Measurements from ENCODE around the gene SEC23A. TPM values are rescaled to one million over a fixed set of nuclear protein-coding genes. Genes with fewer than 3 reads are reported as not detected.
A peak's percentile ranks its signal among the peaks of the same experiment; 100 is the strongest.
"Not testable (repeated sequence)": the region's sequence is repeated elsewhere in the genome, so short reads cannot be mapped to it uniquely, and the experiment has no call there.

Gene SEC23A
- total RNA-seq, 1 experiment from 2014 or later: 108 TPM

GRCh38 chr14:39102265-39102968 is 618 bp downstream of the SEC23A start:
- Histone ChIP-seq H3K4me3 (ENCODE audit: low read depth, low read length) (peak overlapping the region; percentile 76), H3K4me1 (peaks cover 32% of the 10 kb centered on the region), H3K27me3 (replicated peaks; ENCODE audit: control insufficient read depth, insufficient read depth, low read length) (no peaks in the 10 kb centered on the region), H3K9me3 (no peaks in the 10 kb centered on the region), H3K36me3 (ENCODE audit: control insufficient read depth, insufficient read depth, low read length) (no peaks in the 10 kb centered on the region)
- no peak for TF ChIP-seq CTCF (IDR thresholded peaks at IDR 0.05; ENCODE audit: insufficient read depth in 1 of 2, low read depth in 1 of 2, low read length in 1 of 2, severe bottlenecking in 1 of 2, unreplicated experiment in 1 of 2)
- H3K27ac Mint-ChIP-seq (ENCODE audit: unreplicated experiment): peak overlapping the region; percentile 93
- DNase-seq: peak; percentile 81 to 87
- H3K9me3 Mint-ChIP-seq (ENCODE audit: unreplicated experiment): no peaks in the 10 kb centered on the region
- BruUV-seq (replicated peaks): TSS peak; percentile 61
- intact Hi-C loops (cut with micrococcal nuclease; ENCODE audit: unreplicated experiment): loop anchor here (1.0 to 2.0 kb wide), 5 partner anchors 68 to 330 kb away; partner anchors contain the start of genes FBXO33 and TRAPPC6B
- peak overlapping the region; percentile 87 for H3K4me3 Mint-ChIP-seq (ENCODE audit: unreplicated experiment)
- POLR2A ChIA-PET: interaction anchor here (0.6 to 2.0 kb wide), 14 partner anchors 12 to 330 kb away, joined by 3 to 34 read pairs (median 6); partner anchors contain the start of genes FBXO33, GEMIN2 and TRAPPC6B
- H3K4me1 Mint-ChIP-seq (ENCODE audit: low read depth, unreplicated experiment): peaks cover 14% of the 10 kb centered on the region
- no peaks in the 10 kb centered on the region for H3K27me3 Mint-ChIP-seq (ENCODE audit: insufficient read depth, unreplicated experiment)
- peaks cover 31% of the 10 kb centered on the region for H3K36me3 Mint-ChIP-seq (ENCODE audit: insufficient read depth, unreplicated experiment)
- CTCF ChIA-PET: interaction anchor here (0.9 to 1.7 kb wide), 3 partner anchors 68 to 330 kb away, joined by 4 to 9 read pairs (median 7); partner anchors contain the start of genes FBXO33 and TRAPPC6B

GRCh38 chr14:39099748-39100147 is 3.3 kb downstream of the SEC23A start:
- Histone ChIP-seq H3K4me3 (ENCODE audit: low read depth, low read length) (no peak overlapping the region), H3K36me3 (ENCODE audit: control insufficient read depth, insufficient read depth, low read length) (no peaks in the 10 kb centered on the region; the same call in 1 of the 2 replicates), H3K27me3 (replicated peaks; ENCODE audit: control insufficient read depth, insufficient read depth, low read length) (no peaks in the 10 kb centered on the region), H3K9me3 (no peaks in the 10 kb centered on the region), H3K4me1 (peaks cover 40% of the 10 kb centered on the region)
- TF ChIP-seq CTCF (IDR thresholded peaks at IDR 0.05; ENCODE audit: insufficient read depth in 1 of 2, low read depth in 1 of 2, low read length in 1 of 2, severe bottlenecking in 1 of 2, unreplicated experiment in 1 of 2): no peak
- intact Hi-C loops (cut with micrococcal nuclease; ENCODE audit: unreplicated experiment): no loop called here
- H3K27me3 Mint-ChIP-seq (ENCODE audit: insufficient read depth, unreplicated experiment): no peaks in the 10 kb centered on the region
- DNase-seq: no peak
- peak overlapping the region; percentile 7 for H3K4me3 Mint-ChIP-seq (ENCODE audit: unreplicated experiment)
- H3K27ac Mint-ChIP-seq (ENCODE audit: unreplicated experiment): no peak overlapping the region
- ChIA-PET CTCF (no interaction called here), POLR2A (no interaction called here)
- H3K9me3 Mint-ChIP-seq (ENCODE audit: unreplicated experiment): no peaks in the 10 kb centered on the region
- peaks cover 24% of the 10 kb centered on the region for H3K4me1 Mint-ChIP-seq (ENCODE audit: low read depth, unreplicated experiment)
- TSS peak; percentile 2 for BruUV-seq (replicated peaks)
- H3K36me3 Mint-ChIP-seq (ENCODE audit: insufficient read depth, unreplicated experiment): peaks cover 55% of the 10 kb centered on the region

GRCh38 chr14:39099215-39099614 is 3.8 kb downstream of the SEC23A start:
- DNase-seq; H3K27me3 Mint-ChIP-seq (ENCODE audit: insufficient read depth, unreplicated experiment); H3K4me3 ChIP-seq (ENCODE audit: low read depth, low read length); H3K9me3 ChIP-seq; H3K9me3 Mint-ChIP-seq (ENCODE audit: unreplicated experiment); H3K27me3 ChIP-seq (replicated peaks; ENCODE audit: control insufficient read depth, insufficient read depth, low read length); H3K36me3 ChIP-seq (ENCODE audit: control insufficient read depth, insufficient read depth, low read length); H3K27ac Mint-ChIP-seq (ENCODE audit: unreplicated experiment); POLR2A ChIA-PET; intact Hi-C loops (cut with micrococcal nuclease; ENCODE audit: unreplicated experiment); BruUV-seq (replicated peaks); CTCF ChIA-PET; H3K4me3 Mint-ChIP-seq (ENCODE audit: unreplicated experiment): not testable (repeated sequence)
- H3K4me1 ChIP-seq: peaks cover 40% of the 10 kb centered on the region
- Mint-ChIP-seq H3K4me1 (ENCODE audit: low read depth, unreplicated experiment) (peaks cover 26% of the 10 kb centered on the region), H3K36me3 (ENCODE audit: insufficient read depth, unreplicated experiment) (peaks cover 59% of the 10 kb centered on the region)
